K562 (cell line): ENCODE results near the gene CPA2. TPM values are rescaled to one million over a fixed set of nuclear protein-coding genes. Genes with fewer than 3 reads are reported as not detected.

Experiments used
- ATAC-seq: fragments of 200-7000 bp; cut with Tn5 transposase; 3 replicates; pipeline ENCODE4 v1.9.1; 2020; ENCODE audit warnings: moderate library complexity
- BruUV-seq: library from RNA; stranded (reverse); fragments of 400-500 nt; replicated peaks from 2 replicates; lab custom pipeline; 2021; lab: Mats Ljungman, UMichigan
- CTCF ChIA-PET: fragments of 300-600 bp; formaldehyde crosslinking; extraction: SDS; loops from one replicate; lab custom pipeline; 2021; ENCODE audit warnings: low intra/inter-chr PET ratio; lab: Yijun Ruan, JAX
- POLR2A ChIA-PET: fragments of 300-600, 350-650 bp; sonication (Branson Sonifier 250); formaldehyde crosslinking; extraction: SDS; loops from one replicate; lab custom pipeline; 2021; ENCODE audit warnings: antibody characterized with exemption, inconsistent platforms; lab: Yijun Ruan, JAX
- DNase-seq, 4 experiments: peaks; one replicate each; pipeline versions ENCODE4 v3.0.0 to v3.0.0-alpha.2; 2011 to 2018; ENCODE audit warnings: low spot score in 3 of 4, mixed read lengths in 3 of 4; ENCODE audit errors: extremely low read depth in 1 of 4
- FAIRE-seq: peaks from 2 replicates; lab custom pipeline; 2011; peaks lifted over from hg19 to GRCh38; lab: Jason Lieb, UNC
- H2AFZ ChIP-seq: 2 replicates; pipeline ENCODE4 v1.6.0; 2011; ENCODE audit warnings: low read depth, low read length, control low read depth, inconsistent platforms
- H3K27ac ChIP-seq: fragments of 200-600 bp; 3 replicates; pipeline ENCODE4 v1.8.0; 2011; ENCODE audit warnings: low read depth, mild to moderate bottlenecking, control low read depth, inconsistent platforms, low read length, moderate library complexity, mixed read lengths; ENCODE audit errors: extremely low read depth
- H3K27me3 ChIP-seq, 2 experiments: fragments of 300-600 bp in 1 of 2; 2 replicates in 1 of 2; 3 replicates in 1 of 2; pipeline versions ENCODE4 v1.6.0 to v1.8.0; 2011; ENCODE audit warnings: inconsistent platforms in 2 of 2, low read length in 2 of 2, mild to moderate bottlenecking in 1 of 2, mixed read lengths in 1 of 2, moderate library complexity in 1 of 2; ENCODE audit not compliant: control insufficient read depth in 2 of 2, insufficient read depth in 2 of 2
- H3K36me3 ChIP-seq: fragments of 300-600 bp; 3 replicates; pipeline ENCODE4 v1.8.0; 2011; ENCODE audit warnings: mild to moderate bottlenecking, low read length, inconsistent platforms; ENCODE audit not compliant: control insufficient read depth, insufficient read depth
- H3K4me1 ChIP-seq, 2 experiments: fragments of 200-600 bp in 1 of 2; replicated peaks in 1 of 2; 2 replicates in 1 of 2; 3 replicates in 1 of 2; pipeline versions ENCODE4 v1.5.1 to v1.8.0; 2011; ENCODE audit warnings: inconsistent platforms in 2 of 2, low read length in 2 of 2, mild to moderate bottlenecking in 1 of 2, mixed read lengths in 1 of 2, moderate library complexity in 1 of 2; ENCODE audit not compliant: control insufficient read depth in 2 of 2, insufficient read depth in 2 of 2
- H3K4me2 ChIP-seq: 2 replicates; pipeline ENCODE4 v1.6.1; 2011; ENCODE audit warnings: low read length, control low read depth, inconsistent platforms, mixed read lengths; ENCODE audit not compliant: insufficient read depth
- H3K4me3 ChIP-seq: fragments of 200-600 bp; sonication (generic), shearing (Covaris generic); 2 replicates; pipeline ENCODE4 v1.5.1; 2016; ENCODE audit warnings: control low read depth, inconsistent platforms
- H3K79me2 ChIP-seq: fragments of 200-600 bp; 3 replicates; pipeline ENCODE4 v1.8.0; 2011; ENCODE audit warnings: low read length, inconsistent platforms; ENCODE audit not compliant: control insufficient read depth, insufficient read depth
- H3K9ac ChIP-seq, 2 experiments: 2 replicates each; pipeline versions ENCODE4 v1.6.0 to v1.6.1; 2011; ENCODE audit warnings: low read depth in 2 of 2, low read length in 2 of 2, control low read depth in 1 of 2, inconsistent platforms in 1 of 2, mild to moderate bottlenecking in 1 of 2, mixed read lengths in 1 of 2; ENCODE audit not compliant: insufficient read depth in 1 of 2
- H3K9me1 ChIP-seq: one replicate; pipeline ENCODE4 v1.6.0; 2011; ENCODE audit warnings: inconsistent platforms, mild to moderate bottlenecking, low read length, moderate library complexity; ENCODE audit not compliant: control insufficient read depth, insufficient read depth
- H3K9me3 ChIP-seq: replicated peaks from 2 replicates; pipeline ENCODE4 v1.5.1; 2011; ENCODE audit warnings: low read depth, low read length, inconsistent platforms; ENCODE audit not compliant: control insufficient read depth, insufficient read depth
- H4K20me1 ChIP-seq: replicated peaks from 2 replicates; pipeline ENCODE4 v1.6.1; 2011; ENCODE audit warnings: low read length, inconsistent platforms, mixed read lengths; ENCODE audit not compliant: control insufficient read depth, insufficient read depth
- ARNT ChIP-seq, 2 experiments: fragments of 450-650 bp; IDR thresholded peaks; 2 replicates each; pipeline ENCODE4 v1.6.1; 2016; ENCODE audit warnings: mild to moderate bottlenecking in 1 of 2
- CAMTA2 ChIP-seq: fragments of 250-450 bp; sonication (Bioruptor Pico); conservative IDR thresholded peaks from 2 replicates; pipeline ENCODE4 v1.5.1; 2022
- NFRKB ChIP-seq: fragments of 450-650 bp; IDR thresholded peaks from 2 replicates; pipeline ENCODE4 v1.6.1; 2016; ENCODE audit warnings: low read depth
- RFX5 ChIP-seq: IDR thresholded peaks from 2 replicates; pipeline ENCODE4 v1.6.1; 2011; ENCODE audit warnings: low read depth, mild to moderate bottlenecking, improper control_type of control experiment, low read length
- SAFB2 ChIP-seq: fragments of 200-400 bp; formaldehyde crosslinking; IDR thresholded peaks from 2 replicates; pipeline ENCODE4 v1.6.1; 2018; ENCODE audit warnings: borderline replicate concordance, low read length, low read depth, moderate library complexity; ENCODE audit not compliant: severe bottlenecking
- SPI1 ChIP-seq: IDR thresholded peaks from 2 replicates; pipeline ENCODE4 v1.6.1; 2011; ENCODE audit warnings: low read depth, low read length, control low read depth, borderline replicate concordance
- WGBS: fragments of 100-300 bp; shearing (Covaris generic); methylation state at CpG from one replicate; pipeline ENCODE4 v1.1.6; 2016; ENCODE audit warnings: low coverage, mixed read lengths; ENCODE audit not compliant: insufficient coverage; ENCODE audit errors: missing lambda C conversion rate; 5-methylcytosine and 5-hydroxymethylcytosine counted together
- in situ Hi-C: fragments of 300-500 bp; cut with MboI; formaldehyde crosslinking; loops from 4 replicates; pipeline ENCODE4 v1.15.0; 2018; ENCODE audit warnings: inconsistent platforms, mixed read lengths
- intact Hi-C: fragments of 100-400 bp; cut with micrococcal nuclease; formaldehyde crosslinking; loops from 2 replicates; pipeline ENCODE4 v1.14.2; 2022
- polyA plus RNA-seq, 8 experiments: library from polyadenylated mRNA; depleted of rRNA in 4 of 8; stranded (reverse) in 5 of 8; unstranded in 3 of 8; fragments of >200 nt; fragmentation: Nextera tagmentation in 2 of 8; fragmentation: Illumina TruSeq in 1 of 8; extraction: Ambion mirVana in 2 of 8; extraction: Trizol in 1 of 8; gene quantifications; 2 replicates each; pipeline versions ENCODE4 v1.2.1 to v1.2.3, GENCODE V29; 2011 to 2014; ENCODE audit warnings: inconsistent platforms in 1 of 8, missing spikeins in 1 of 8
- total RNA-seq, 7 experiments: library from RNA; depleted of rRNA in 6 of 7; stranded (reverse); fragments of >200 nt in 6 of 7; fragmentation: Illumina TruSeq in 2 of 7; extraction: Trizol in 2 of 7; gene quantifications; 2 replicates each; pipeline versions ENCODE4 v1.2.1 to v1.2.3, GENCODE V29; 2011 to 2021; ENCODE audit warnings: low replicate concordance in 1 of 7
- TF ChIP-seq, protein P1 (sequence below): sonication (generic); formaldehyde crosslinking; IDR thresholded peaks from 2 replicates; pipeline ENCODE4 v1.8.0; 2023; ENCODE audit warnings: mild to moderate bottlenecking, missing genetic modification reagents
- TF ChIP-seq, protein P2 (sequence below): fragments of 200-400 bp; formaldehyde crosslinking; IDR thresholded peaks from 2 replicates; pipeline ENCODE4 v1.6.1; 2017; ENCODE audit warnings: mild to moderate bottlenecking, low read depth, low read length, moderate library complexity

Gene CPA2
- total and polyA plus RNA-seq, 9 of the 15 experiments (the other 6 are each of a cell fraction or from before 2014, with no cell fraction given) = 0.04 to 0.84 (median 0.09) TPM; not detected in 4

DNA sequence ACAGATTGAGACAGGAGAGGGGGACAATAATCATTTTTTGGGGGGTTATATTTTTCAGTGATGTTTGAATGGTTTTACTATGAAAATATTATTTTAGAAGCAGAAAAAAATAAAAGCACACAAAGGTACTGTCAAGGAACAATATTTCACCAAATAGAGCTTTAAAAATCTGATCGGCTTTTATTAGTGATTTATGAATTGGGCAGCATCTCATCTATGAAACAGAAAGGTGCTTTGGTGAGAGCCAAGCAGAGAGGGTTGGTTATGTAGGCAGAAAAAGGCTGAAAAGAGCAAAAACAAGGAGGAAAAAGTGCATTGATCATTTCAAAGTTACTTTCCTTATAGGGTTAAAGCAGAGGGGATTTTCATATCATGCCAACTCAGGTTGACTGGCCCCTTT lies 26.4 kb upstream of the CPA2 start:
- in situ Hi-C loops (no loop called here), intact Hi-C loops (loop anchor here (5.0 to 10.0 kb wide), 3 partner anchors 245 to 595 kb away; no protein-coding TSS in a partner anchor)
- no peak overlapping the region for H2AFZ ChIP-seq
- POLR2A ChIA-PET = interaction anchor here (0.6 to 1.8 kb wide), 5 partner anchors 8 to 170 kb away, joined by 3 to 10 read pairs (median 3); partner anchors contain the start of gene KLHDC10
- no peak for TF ChIP-seq CAMTA2 (CRISPR knock-in tag)
- TF ChIP-seq, all 486 proteins: peak for 0
- Histone ChIP-seq H4K20me1 (no peaks in the 10 kb centered on the region), H3K4me1 (peaks cover 0 to 10% of the 10 kb centered on the region in 2 experiments; a peak in 2 of 5 replicates), H3K9me1 (no peaks in the 10 kb centered on the region), H3K4me3 (no peak overlapping the region), H3K27ac (no peak overlapping the region), H3K36me3 (no peaks in the 10 kb centered on the region), H3K9me3 (no peaks in the 10 kb centered on the region), H3K4me2 (no peak overlapping the region), H3K27me3 (0 out of 5 replicates have a peak, but pooled peaks cover 0 to 3% of the 10 kb centered on the region in 2 experiments), H3K9ac (no peak overlapping the region), H3K79me2 (no peaks in the 10 kb centered on the region)
- CTCF ChIA-PET = no interaction called here
- no TSS peak for BruUV-seq
- 67% methylated on average over 1 of the region's 1 CpG for WGBS
- ATAC-seq = no peak
- FAIRE-seq = no peak
- no peak for DNase-seq

DNA sequence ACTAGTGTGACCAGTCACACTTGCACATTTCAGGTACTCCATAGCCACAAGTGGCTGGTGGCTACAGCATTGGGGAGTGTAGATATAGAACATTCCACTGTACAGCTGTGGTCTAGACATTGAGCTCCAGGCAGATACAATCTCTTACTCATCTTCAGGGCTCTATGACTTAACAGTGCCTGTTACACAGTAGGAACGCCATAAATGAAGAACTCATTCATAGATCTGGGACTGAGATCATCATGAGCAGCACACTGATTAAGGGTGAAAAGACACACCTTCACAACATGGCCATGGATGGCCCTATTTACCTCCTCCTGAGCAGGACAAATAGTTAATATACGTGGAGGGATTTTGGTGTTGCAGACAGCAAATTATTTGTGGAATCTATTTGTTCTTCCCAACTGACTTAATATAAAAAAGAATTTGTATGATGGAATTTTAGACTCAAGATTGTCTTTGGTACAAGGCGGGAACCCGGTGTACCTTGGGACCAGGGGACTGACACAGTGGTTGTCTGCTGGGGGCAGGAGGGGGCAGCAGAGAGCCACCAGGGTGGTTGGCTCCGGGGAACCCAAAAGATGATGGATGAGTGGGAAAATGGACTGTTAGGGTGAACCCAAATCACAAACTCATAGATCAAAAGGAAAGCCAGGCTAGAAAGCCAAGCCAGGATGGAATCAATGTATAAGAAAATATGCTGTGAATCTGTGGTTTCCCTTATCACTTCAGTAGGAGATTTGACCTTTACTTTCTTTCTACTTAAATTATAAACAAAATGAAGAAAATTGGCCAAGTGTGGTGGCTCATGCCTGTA lies 24.3 kb upstream of the CPA2 start:
- Histone ChIP-seq H3K4me1 (peaks cover 0 to 10% of the 10 kb centered on the region in 2 experiments; a peak in 2 of 5 replicates), H3K36me3 (no peaks in the 10 kb centered on the region), H3K27me3 (0 out of 5 replicates have a peak, but pooled peaks cover 0 to 3% of the 10 kb centered on the region in 2 experiments), H3K9me3 (no peaks in the 10 kb centered on the region), H3K4me2 (peak overlapping the region; percentile 15), H3K79me2 (no peaks in the 10 kb centered on the region), H3K4me3 (no peak overlapping the region), H3K9ac (no peak overlapping the region), H3K27ac (no peak overlapping the region), H4K20me1 (no peaks in the 10 kb centered on the region), H3K9me1 (no peaks in the 10 kb centered on the region), H2AFZ (peak overlapping the region; percentile 41)
- ATAC-seq = peak; percentile 100
- peak; percentile 80 for FAIRE-seq
- POLR2A ChIA-PET = interaction anchor here (0.5 to 1.8 kb wide), 4 partner anchors 11 to 32 kb away, joined by 3 to 10 read pairs (median 3); no protein-coding TSS in a partner anchor
- peak; percentile 66 to 81 (median 76) for DNase-seq
- WGBS = 2% methylated on average over 5 of the region's 5 CpGs
- intact Hi-C loops = loop anchor here (1.0 to 10.0 kb wide), 7 partner anchors 170 to 592 kb away; no protein-coding TSS in a partner anchor
- CTCF ChIA-PET = interaction anchor here (0.6 to 0.9 kb wide), 3 partner anchors 107 to 475 kb away, joined by 3 read pairs; partner anchors contain the start of gene KLHDC10
- in situ Hi-C loops = no loop called here
- no TSS peak for BruUV-seq
- TF ChIP-seq, protein P1, sequence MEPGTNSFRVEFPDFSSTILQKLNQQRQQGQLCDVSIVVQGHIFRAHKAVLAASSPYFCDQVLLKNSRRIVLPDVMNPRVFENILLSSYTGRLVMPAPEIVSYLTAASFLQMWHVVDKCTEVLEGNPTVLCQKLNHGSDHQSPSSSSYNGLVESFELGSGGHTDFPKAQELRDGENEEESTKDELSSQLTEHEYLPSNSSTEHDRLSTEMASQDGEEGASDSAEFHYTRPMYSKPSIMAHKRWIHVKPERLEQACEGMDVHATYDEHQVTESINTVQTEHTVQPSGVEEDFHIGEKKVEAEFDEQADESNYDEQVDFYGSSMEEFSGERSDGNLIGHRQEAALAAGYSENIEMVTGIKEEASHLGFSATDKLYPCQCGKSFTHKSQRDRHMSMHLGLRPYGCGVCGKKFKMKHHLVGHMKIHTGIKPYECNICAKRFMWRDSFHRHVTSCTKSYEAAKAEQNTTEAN = no peak
- TF ChIP-seq SPI1 (no peak), RFX5 (no peak), SAFB2 (no peak), NFRKB (no peak), ARNT (IDR thresholded peaks at IDR 0.05) (0 out of 4 replicates have a peak, but pooled peaks of 1 of the 2 experiments have one; percentile 25)
- TF ChIP-seq, protein P2, sequence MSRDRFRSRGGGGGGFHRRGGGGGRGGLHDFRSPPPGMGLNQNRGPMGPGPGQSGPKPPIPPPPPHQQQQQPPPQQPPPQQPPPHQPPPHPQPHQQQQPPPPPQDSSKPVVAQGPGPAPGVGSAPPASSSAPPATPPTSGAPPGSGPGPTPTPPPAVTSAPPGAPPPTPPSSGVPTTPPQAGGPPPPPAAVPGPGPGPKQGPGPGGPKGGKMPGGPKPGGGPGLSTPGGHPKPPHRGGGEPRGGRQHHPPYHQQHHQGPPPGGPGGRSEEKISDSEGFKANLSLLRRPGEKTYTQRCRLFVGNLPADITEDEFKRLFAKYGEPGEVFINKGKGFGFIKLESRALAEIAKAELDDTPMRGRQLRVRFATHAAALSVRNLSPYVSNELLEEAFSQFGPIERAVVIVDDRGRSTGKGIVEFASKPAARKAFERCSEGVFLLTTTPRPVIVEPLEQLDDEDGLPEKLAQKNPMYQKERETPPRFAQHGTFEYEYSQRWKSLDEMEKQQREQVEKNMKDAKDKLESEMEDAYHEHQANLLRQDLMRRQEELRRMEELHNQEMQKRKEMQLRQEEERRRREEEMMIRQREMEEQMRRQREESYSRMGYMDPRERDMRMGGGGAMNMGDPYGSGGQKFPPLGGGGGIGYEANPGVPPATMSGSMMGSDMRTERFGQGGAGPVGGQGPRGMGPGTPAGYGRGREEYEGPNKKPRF = no peak
